ENCODE measurements around the gene FBRSL1.

Gene FBRSL1

DNA sequence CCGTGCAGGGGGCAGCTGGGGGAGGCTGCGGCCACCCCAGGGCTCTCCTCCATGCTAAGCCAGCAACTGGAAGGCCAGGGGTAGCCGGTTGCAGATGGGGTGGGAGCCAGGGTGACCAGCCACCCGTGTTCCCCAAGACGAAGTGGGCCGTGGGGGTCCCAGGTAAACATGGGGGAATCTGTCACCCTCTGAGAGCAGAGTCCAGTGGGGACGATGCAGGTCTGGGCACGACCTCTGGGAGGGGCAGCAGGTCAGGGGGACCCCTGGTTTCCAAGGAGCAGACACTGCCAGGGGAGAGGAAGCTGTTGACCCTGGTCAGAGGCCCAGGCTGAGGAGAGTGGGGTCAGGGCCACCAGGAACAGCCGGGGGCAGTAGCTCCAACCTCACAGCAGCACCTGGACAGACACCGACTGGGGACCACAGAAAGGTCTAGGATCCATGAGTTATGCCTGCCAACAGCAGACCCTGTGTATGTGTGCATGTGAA, 35.0 kb upstream of the FBRSL1 start:
- TF ChIP-seq, protein P1, sequence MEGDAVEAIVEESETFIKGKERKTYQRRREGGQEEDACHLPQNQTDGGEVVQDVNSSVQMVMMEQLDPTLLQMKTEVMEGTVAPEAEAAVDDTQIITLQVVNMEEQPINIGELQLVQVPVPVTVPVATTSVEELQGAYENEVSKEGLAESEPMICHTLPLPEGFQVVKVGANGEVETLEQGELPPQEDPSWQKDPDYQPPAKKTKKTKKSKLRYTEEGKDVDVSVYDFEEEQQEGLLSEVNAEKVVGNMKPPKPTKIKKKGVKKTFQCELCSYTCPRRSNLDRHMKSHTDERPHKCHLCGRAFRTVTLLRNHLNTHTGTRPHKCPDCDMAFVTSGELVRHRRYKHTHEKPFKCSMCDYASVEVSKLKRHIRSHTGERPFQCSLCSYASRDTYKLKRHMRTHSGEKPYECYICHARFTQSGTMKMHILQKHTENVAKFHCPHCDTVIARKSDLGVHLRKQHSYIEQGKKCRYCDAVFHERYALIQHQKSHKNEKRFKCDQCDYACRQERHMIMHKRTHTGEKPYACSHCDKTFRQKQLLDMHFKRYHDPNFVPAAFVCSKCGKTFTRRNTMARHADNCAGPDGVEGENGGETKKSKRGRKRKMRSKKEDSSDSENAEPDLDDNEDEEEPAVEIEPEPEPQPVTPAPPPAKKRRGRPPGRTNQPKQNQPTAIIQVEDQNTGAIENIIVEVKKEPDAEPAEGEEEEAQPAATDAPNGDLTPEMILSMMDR (IDR thresholded peaks at IDR 0.05; ENCODE audit: borderline replicate concordance, insufficient read depth, low read depth, low read length), result no peak
- H3K4me3 ChIP-seq (ENCODE audit: low read depth, low read length), result no peak overlapping the region

DNA sequence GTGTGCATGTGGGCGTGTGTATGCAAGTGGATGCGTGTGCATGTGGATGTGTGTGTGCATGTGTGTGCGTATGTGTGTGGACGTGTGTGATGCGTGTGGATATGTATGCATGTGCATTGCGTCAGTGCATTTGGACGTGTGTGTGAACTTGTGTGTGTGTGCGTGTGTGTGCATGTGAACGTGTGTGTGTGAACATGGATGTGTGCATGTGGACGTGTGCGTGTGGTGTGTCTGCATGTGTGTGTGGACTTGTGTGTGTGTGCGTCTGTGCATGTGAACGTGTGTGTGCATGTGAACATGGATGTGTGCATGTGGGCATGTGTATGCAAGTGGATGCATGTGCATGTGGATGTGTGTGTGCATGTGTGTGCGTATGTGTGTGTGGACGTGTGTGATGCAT, 34.4 kb upstream of the FBRSL1 start:
- TF ChIP-seq, protein P1 (IDR thresholded peaks at IDR 0.05; ENCODE audit: borderline replicate concordance, insufficient read depth, low read depth, low read length), result no peak

DNA sequence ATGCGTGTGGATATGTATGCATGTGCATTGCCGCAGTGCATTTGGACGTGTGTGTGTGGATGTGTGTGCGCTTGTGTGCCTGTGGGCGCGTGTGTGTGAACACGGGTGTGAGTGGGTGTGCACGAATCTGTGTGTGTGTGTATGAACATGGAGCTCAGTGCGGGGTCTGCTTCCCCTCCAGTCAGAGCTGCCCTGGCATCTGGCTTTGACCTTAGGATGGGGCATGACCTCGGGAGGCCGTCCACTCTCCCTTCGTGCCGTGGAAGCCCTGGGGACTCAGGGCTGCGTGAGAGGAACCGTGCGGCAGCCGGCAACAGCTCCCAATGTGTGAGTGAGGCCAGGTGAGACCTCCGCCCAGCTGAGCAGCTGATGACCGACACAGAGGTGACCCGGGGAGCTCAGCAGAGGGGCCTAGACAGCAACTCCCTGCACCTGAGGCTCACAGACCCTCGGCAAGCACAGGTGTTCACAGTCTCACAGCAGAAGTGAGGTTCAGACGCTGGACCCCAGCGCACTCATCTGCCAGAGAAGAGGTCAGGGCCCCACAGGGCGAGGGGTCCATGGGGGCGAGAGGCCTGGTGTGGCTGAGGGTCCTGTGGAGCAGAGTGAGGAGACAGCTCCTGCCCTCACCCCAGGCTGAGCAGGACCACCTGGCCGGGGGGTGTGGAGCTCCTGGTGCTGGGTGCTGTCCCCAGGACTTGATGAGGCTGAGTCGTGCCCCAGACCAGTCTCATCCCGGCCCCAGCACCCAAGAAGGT, 33.6 kb upstream of the FBRSL1 start:
- TF ChIP-seq, protein P1 (IDR thresholded peaks at IDR 0.05; ENCODE audit: borderline replicate concordance, insufficient read depth, low read depth, low read length), result no peak
- H3K4me3 ChIP-seq (ENCODE audit: low read depth, low read length), result no peak overlapping the region

More for the DNA sequence above, 34.4 kb upstream of the FBRSL1 start:
- no peak overlapping the region for H3K4me3 ChIP-seq (ENCODE audit: low read depth, low read length)

DNA sequence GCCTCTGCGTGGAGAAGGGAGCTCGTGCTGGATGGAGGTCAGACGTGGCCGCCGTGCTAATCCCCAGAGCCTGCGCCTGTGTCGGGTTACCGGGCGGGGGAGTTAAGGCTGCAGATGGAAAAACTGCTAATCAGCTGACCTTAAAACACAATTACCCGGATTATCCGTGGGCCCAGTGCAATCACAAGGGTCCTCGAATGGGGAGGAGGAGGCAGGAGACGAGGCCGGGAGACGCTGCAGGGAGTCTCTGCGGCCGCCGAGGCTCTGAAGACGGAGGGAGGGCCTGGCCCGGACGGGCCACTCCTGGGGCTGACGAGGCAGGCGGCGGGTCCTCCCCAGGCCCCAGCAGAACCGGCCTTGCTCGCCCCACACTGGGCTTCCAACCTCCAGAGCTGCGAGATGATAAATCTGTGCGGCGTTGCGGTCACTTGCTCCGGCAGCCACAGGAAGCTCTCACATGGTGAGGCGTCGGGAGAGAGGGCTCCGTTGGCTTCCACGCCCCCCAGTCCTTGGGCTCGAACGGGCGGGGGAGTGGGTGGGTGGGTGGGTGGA, 32.9 kb upstream of the FBRSL1 start:
- TF ChIP-seq, protein P1 (IDR thresholded peaks at IDR 0.05; ENCODE audit: borderline replicate concordance, insufficient read depth, low read depth, low read length), result no peak
- no peak overlapping the region for H3K4me3 ChIP-seq (ENCODE audit: low read depth, low read length)

DNA sequence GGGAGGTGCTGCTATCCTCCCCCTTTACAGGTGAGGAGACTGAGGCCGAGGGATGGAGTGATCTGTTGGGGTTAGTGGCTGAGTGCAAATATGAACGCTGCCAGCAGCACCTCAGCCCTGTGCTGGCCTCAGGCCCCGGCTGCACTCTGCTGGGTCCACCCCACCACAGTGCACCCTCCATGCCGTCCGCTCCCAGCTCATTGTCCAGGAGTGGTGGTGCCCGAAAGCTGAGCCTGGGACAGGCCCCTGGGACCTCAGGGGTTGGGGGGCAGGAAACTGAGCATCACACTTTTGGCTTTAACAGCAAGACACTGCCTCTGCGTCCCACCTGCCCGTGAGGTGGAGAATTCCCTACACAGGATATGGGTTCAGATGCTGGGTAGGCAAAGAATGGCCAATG, 31.5 kb upstream of the FBRSL1 start:
- no peak overlapping the region for H3K4me3 ChIP-seq (ENCODE audit: low read depth, low read length)
- TF ChIP-seq, protein P1 (IDR thresholded peaks at IDR 0.05; ENCODE audit: borderline replicate concordance, insufficient read depth, low read depth, low read length), result no peak

DNA sequence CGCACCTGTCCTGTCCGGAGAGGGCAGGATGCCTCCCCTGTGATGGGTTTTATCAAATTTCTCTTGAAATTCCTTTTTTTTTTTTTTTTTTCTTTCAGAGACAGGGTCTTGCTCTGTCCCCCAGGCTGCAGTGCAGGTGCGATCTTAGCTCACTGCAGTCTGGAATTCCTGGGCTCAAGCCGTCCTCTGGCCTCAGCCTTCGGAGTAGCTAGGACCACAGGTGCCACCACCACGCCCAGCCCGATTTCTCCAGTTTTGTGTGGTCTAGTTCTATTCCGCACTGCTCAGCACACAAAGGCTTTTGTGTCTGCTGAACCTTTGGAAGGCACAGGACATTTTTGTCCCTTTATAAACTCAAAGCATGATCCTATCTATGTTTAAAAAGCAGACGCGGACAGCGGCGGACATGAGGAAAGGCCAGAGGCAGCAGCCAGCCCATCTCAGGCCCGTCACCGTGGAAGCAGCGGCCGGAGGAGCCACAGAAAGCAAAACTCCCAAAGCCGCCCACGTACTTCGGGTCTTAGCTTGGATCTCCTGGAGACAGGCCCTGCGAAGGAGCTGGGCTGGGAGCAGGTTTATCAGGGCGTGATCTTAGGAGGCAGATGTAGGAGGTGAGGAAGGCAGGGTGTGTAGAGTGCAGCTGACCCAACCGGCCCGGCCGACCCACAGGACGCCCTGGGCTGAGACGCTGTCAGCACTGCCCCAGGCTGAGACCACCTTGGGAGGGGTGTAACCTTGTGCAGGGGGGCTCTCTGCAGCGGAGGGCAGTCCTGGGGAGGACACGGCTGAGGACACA, 30.9 kb upstream of the FBRSL1 start:
- no peak overlapping the region for H3K4me3 ChIP-seq (ENCODE audit: low read depth, low read length)
- TF ChIP-seq, protein P1 (IDR thresholded peaks at IDR 0.05; ENCODE audit: borderline replicate concordance, insufficient read depth, low read depth, low read length), result no peak

Data from GM12875 (cell line).